Progenitor cell of endocrine pancreas (in vitro differentiated cells): ENCODE data around the gene MFF. TPM values are rescaled to one million over a fixed set of nuclear protein-coding genes. Genes with fewer than 3 reads are reported as not detected.

Experiments used
- DNase-seq: peaks from one replicate; pipeline ENCODE4 v3.0.0; 2021; ENCODE audit warnings: low spot score; ENCODE audit not compliant: unreplicated experiment
- H3K27ac Mint-ChIP-seq: 2 replicates; pipeline ENCODE4 v1.8.0; 2021; ENCODE audit warnings: mild to moderate bottlenecking, moderate library complexity, mixed read lengths
- H3K27me3 Mint-ChIP-seq: 2 replicates; pipeline ENCODE4 v1.8.0; 2021; ENCODE audit warnings: mixed read lengths
- H3K36me3 Mint-ChIP-seq: 2 replicates; pipeline ENCODE4 v1.8.0; 2022; ENCODE audit warnings: mixed read lengths; ENCODE audit not compliant: insufficient read depth
- H3K4me1 Mint-ChIP-seq: 2 replicates; pipeline ENCODE4 v1.8.0; 2021; ENCODE audit warnings: low read depth, mixed read lengths
- H3K4me3 Mint-ChIP-seq: 2 replicates; pipeline ENCODE4 v1.8.0; 2021; ENCODE audit warnings: low read depth, mild to moderate bottlenecking, moderate library complexity, mixed read lengths
- H3K9me3 Mint-ChIP-seq: 2 replicates; pipeline ENCODE4 v1.8.0; 2021; ENCODE audit warnings: low read depth, mixed read lengths
- CTCF ChIP-seq: fragments of 200-600 bp; sonication (generic); IDR thresholded peaks from one replicate; pipeline ENCODE4 v1.5.0; 2021; ENCODE audit warnings: antibody characterized with exemption, mild to moderate bottlenecking; ENCODE audit not compliant: unreplicated experiment
- total RNA-seq: library from RNA; stranded (reverse); gene quantifications from 2 replicates; pipeline ENCODE4 v1.2.1, GENCODE V29; 2021

The MFF gene
- total RNA-seq, 1 donor from 2014 or later: 84.8 TPM

GRCh38 chr2:227310756-227311110, 14.3 kb upstream of the MFF start:
- Mint-ChIP-seq H3K27ac (no peak overlapping the region), H3K9me3 (no peaks in the 10 kb centered on the region), H3K27me3 (no peaks in the 10 kb centered on the region), H3K4me3 (no peak overlapping the region), H3K36me3 (no peaks in the 10 kb centered on the region), H3K4me1 (no peaks in the 10 kb centered on the region)
- no peak for TF ChIP-seq CTCF
- no peak for DNase-seq

- Mint-ChIP-seq H3K27ac (no peak overlapping the region), H3K9me3 (no peaks in the 10 kb centered on the region), H3K4me3 (no peak overlapping the region), H3K4me1 (no peaks in the 10 kb centered on the region), H3K27me3 (no peaks in the 10 kb centered on the region), H3K36me3 (no peaks in the 10 kb centered on the region)
- no peak for DNase-seq
- no peak for TF ChIP-seq CTCF
Measured at GRCh38 chr2:227311861-227312506, 13.1 kb upstream of the MFF start.

- Mint-ChIP-seq H3K4me1 (no peaks in the 10 kb centered on the region), H3K9me3 (peaks cover 2% of the 10 kb centered on the region), H3K4me3 (no peak overlapping the region), H3K36me3 (no peaks in the 10 kb centered on the region), H3K27ac (no peak overlapping the region), H3K27me3 (no peaks in the 10 kb centered on the region)
- no peak for TF ChIP-seq CTCF
- no peak for DNase-seq
Measured at GRCh38 chr2:227312579-227312978, 12.5 kb upstream of the MFF start.

GRCh38 chr2:227313310-227313709, 11.7 kb upstream of the MFF start:
- no peak for DNase-seq
- no peak overlapping the region for H3K27ac Mint-ChIP-seq
- H3K4me1 Mint-ChIP-seq: no peaks in the 10 kb centered on the region
- H3K36me3 Mint-ChIP-seq: no peaks in the 10 kb centered on the region
- H3K27me3 Mint-ChIP-seq: no peaks in the 10 kb centered on the region
- H3K9me3 Mint-ChIP-seq: peaks cover 5% of the 10 kb centered on the region
- no peak for TF ChIP-seq CTCF
- no peak overlapping the region for H3K4me3 Mint-ChIP-seq

- H3K27me3 Mint-ChIP-seq: no peaks in the 10 kb centered on the region
- no peak for TF ChIP-seq CTCF
- H3K27ac Mint-ChIP-seq: no peak overlapping the region
- H3K36me3 Mint-ChIP-seq: peaks cover 10% of the 10 kb centered on the region
- no peak overlapping the region for H3K4me3 Mint-ChIP-seq
- H3K4me1 Mint-ChIP-seq: no peaks in the 10 kb centered on the region
- H3K9me3 Mint-ChIP-seq: peaks cover 22% of the 10 kb centered on the region
- DNase-seq: no peak
Measured at GRCh38 chr2:227317834-227318233, 7.2 kb upstream of the MFF start.
